Caco-2 (cell line): Measurements from ENCODE around the gene TPH2. TPM values are rescaled to one million over a fixed set of nuclear protein-coding genes. Genes with fewer than 3 reads are reported as not detected.

ENCODE experiments used
- BruUV-seq: library from RNA; stranded (reverse); fragments of 400-500 nt; replicated peaks from 2 replicates; lab custom pipeline; 2021; lab: Mats Ljungman, UMichigan
- CTCF ChIA-PET: fragments of 300-600 bp; sonication (Branson Sonifier 250); formaldehyde crosslinking; loops from one replicate; lab custom pipeline; 2022; ENCODE audit warnings: antibody characterized with exemption; lab: Charles Lee
- POLR2A ChIA-PET: fragments of 300-600 bp; sonication (Branson Sonifier 250); formaldehyde crosslinking; loops from one replicate; lab custom pipeline; 2022; ENCODE audit warnings: antibody characterized with exemption; lab: Charles Lee
- DNase-seq, 2 experiments: peaks; one replicate each; pipeline versions ENCODE4 v3.0.0 to v3.0.0-alpha.2; 2020 to 2022
- H3K27me3 ChIP-seq: replicated peaks from 2 replicates; pipeline ENCODE4 v1.6.0; 2011; ENCODE audit warnings: low read length; ENCODE audit not compliant: control insufficient read depth, insufficient read depth
- H3K36me3 ChIP-seq: 2 replicates; pipeline ENCODE4 v1.5.1; 2011; ENCODE audit warnings: low read length; ENCODE audit not compliant: control insufficient read depth, insufficient read depth
- H3K4me1 ChIP-seq: fragments of 250-450 bp; sonication (Bioruptor Pico); 2 replicates; pipeline ENCODE4 v1.5.1; 2020; ENCODE audit warnings: mild to moderate bottlenecking
- H3K4me3 ChIP-seq: 2 replicates; pipeline ENCODE4 v1.5.1; 2011; ENCODE audit warnings: low read depth, mild to moderate bottlenecking, control low read depth, low read length
- H3K9me3 ChIP-seq: fragments of 250-450 bp; sonication (Bioruptor Pico); 2 replicates; pipeline ENCODE4 v1.5.1; 2020; ENCODE audit warnings: mild to moderate bottlenecking, moderate library complexity
- H3K27ac Mint-ChIP-seq: one replicate; pipeline ENCODE4 v1.8.0; 2022; ENCODE audit warnings: mixed read lengths; ENCODE audit not compliant: unreplicated experiment
- H3K27me3 Mint-ChIP-seq: one replicate; pipeline ENCODE4 v1.8.0; 2022; ENCODE audit warnings: mixed read lengths; ENCODE audit not compliant: insufficient read depth, unreplicated experiment
- H3K36me3 Mint-ChIP-seq: one replicate; pipeline ENCODE4 v1.8.0; 2022; ENCODE audit warnings: mild to moderate bottlenecking, mixed read lengths; ENCODE audit not compliant: insufficient read depth, unreplicated experiment
- H3K4me1 Mint-ChIP-seq: one replicate; pipeline ENCODE4 v1.8.0; 2022; ENCODE audit warnings: low read depth, mixed read lengths; ENCODE audit not compliant: unreplicated experiment
- H3K4me3 Mint-ChIP-seq: one replicate; pipeline ENCODE4 v1.8.0; 2022; ENCODE audit warnings: mild to moderate bottlenecking, moderate library complexity, mixed read lengths; ENCODE audit not compliant: unreplicated experiment
- H3K9me3 Mint-ChIP-seq: one replicate; pipeline ENCODE4 v1.8.0; 2022; ENCODE audit warnings: mixed read lengths; ENCODE audit not compliant: unreplicated experiment
- intact Hi-C: fragments of 100-400 bp; cut with micrococcal nuclease; formaldehyde crosslinking; loops from one replicate; pipeline ENCODE4 v1.10.0; 2022; ENCODE audit not compliant: unreplicated experiment
- total RNA-seq: library from RNA; stranded (reverse); gene quantifications from 2 replicates; pipeline ENCODE4 v1.2.3, GENCODE V29; 2022
- TF ChIP-seq, protein P1 (sequence below), 2 experiments: fragments of 200-600 bp in 1 of 2; IDR thresholded peaks; 1 replicate in 1 of 2; 2 replicates in 1 of 2; pipeline versions ENCODE4 v1.5.1 to v1.8.0; 2011 to 2022; ENCODE audit warnings: antibody characterized with exemption in 1 of 2, control low read depth in 1 of 2, inconsistent platforms in 1 of 2, low read depth in 1 of 2, low read length in 1 of 2, mild to moderate bottlenecking in 1 of 2, moderate library complexity in 1 of 2; ENCODE audit not compliant: insufficient read depth in 1 of 2, severe bottlenecking in 1 of 2, unreplicated experiment in 1 of 2

Gene TPH2
- total RNA-seq, 1 experiment from 2014 or later = not detected

DNA sequence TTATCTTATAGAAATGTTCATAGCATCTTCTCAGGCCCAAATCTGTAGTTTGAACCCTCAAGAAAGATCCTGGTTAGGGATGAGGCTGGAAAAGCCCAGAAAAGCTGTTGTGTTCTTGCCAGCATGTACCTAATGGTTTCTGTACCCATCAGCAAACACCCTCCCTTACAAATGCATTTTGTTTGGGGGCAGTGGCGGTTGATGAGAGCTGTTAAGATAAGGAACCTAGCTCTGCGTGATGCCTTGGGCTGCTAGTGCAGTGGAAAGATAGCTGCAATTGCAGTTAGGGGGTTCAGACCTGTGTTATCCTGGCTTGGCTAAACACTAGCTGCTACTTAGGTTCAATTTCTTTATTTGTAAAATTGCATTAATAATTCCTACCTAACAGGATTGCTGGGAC, 3.6 kb downstream of the TPH2 start:
- POLR2A ChIA-PET = no interaction called here
- Mint-ChIP-seq H3K9me3 (no peaks in the 10 kb centered on the region), H3K4me3 (no peak overlapping the region), H3K4me1 (no peaks in the 10 kb centered on the region), H3K36me3 (no peaks in the 10 kb centered on the region), H3K27me3 (peaks cover 12% of the 10 kb centered on the region), H3K27ac (no peak overlapping the region)
- CTCF ChIA-PET = no interaction called here
- no peaks in the 10 kb centered on the region for H3K27me3 ChIP-seq
- no peak for DNase-seq
- H3K4me1 ChIP-seq = no peaks in the 10 kb centered on the region
- H3K4me3 ChIP-seq = no peak overlapping the region
- TF ChIP-seq, protein P1, sequence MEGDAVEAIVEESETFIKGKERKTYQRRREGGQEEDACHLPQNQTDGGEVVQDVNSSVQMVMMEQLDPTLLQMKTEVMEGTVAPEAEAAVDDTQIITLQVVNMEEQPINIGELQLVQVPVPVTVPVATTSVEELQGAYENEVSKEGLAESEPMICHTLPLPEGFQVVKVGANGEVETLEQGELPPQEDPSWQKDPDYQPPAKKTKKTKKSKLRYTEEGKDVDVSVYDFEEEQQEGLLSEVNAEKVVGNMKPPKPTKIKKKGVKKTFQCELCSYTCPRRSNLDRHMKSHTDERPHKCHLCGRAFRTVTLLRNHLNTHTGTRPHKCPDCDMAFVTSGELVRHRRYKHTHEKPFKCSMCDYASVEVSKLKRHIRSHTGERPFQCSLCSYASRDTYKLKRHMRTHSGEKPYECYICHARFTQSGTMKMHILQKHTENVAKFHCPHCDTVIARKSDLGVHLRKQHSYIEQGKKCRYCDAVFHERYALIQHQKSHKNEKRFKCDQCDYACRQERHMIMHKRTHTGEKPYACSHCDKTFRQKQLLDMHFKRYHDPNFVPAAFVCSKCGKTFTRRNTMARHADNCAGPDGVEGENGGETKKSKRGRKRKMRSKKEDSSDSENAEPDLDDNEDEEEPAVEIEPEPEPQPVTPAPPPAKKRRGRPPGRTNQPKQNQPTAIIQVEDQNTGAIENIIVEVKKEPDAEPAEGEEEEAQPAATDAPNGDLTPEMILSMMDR (IDR thresholded peaks at IDR 0.05; ENCODE audit: insufficient read depth in 1 of 2, low read depth in 1 of 2, low read length in 1 of 2, severe bottlenecking in 1 of 2, unreplicated experiment in 1 of 2) = no peak
- no peaks in the 10 kb centered on the region for H3K9me3 ChIP-seq
- no TSS peak for BruUV-seq
- no peaks in the 10 kb centered on the region for H3K36me3 ChIP-seq
- intact Hi-C loops = no loop called here

DNA sequence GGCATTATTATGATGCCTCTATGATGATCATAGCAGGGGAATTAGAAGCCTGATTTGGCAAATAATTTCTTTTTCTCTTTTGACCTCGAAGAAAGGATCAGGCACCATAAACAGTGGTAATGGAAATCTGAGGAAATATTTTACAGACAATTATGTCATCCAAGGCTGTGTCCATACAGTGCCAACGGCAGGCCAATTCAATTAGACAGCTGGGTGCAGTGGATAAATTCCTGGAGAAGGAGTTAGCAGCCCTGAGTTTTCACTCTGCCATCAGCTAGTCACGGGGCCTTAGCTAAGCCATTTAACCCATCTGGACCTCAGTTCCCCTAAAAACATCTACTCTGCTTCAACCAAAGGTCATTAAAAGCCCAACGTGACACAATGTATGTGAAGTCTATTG, 4.1 kb downstream of the TPH2 start:
- no peaks in the 10 kb centered on the region for H3K9me3 Mint-ChIP-seq
- H3K4me3 Mint-ChIP-seq = no peak overlapping the region
- TF ChIP-seq, protein P1 (IDR thresholded peaks at IDR 0.05; ENCODE audit: insufficient read depth in 1 of 2, low read depth in 1 of 2, low read length in 1 of 2, severe bottlenecking in 1 of 2, unreplicated experiment in 1 of 2) = no peak
- ChIA-PET CTCF (no interaction called here), POLR2A (no interaction called here)
- no peaks in the 10 kb centered on the region for H3K9me3 ChIP-seq
- H3K36me3 ChIP-seq = no peaks in the 10 kb centered on the region
- no peak overlapping the region for H3K27ac Mint-ChIP-seq
- BruUV-seq = no TSS peak
- H3K4me3 ChIP-seq = no peak overlapping the region
- DNase-seq = no peak
- no peaks in the 10 kb centered on the region for H3K27me3 ChIP-seq
- H3K4me1 Mint-ChIP-seq = no peaks in the 10 kb centered on the region
- H3K36me3 Mint-ChIP-seq = no peaks in the 10 kb centered on the region
- H3K27me3 Mint-ChIP-seq = peaks cover 12% of the 10 kb centered on the region
- no peaks in the 10 kb centered on the region for H3K4me1 ChIP-seq
- intact Hi-C loops = no loop called here

DNA sequence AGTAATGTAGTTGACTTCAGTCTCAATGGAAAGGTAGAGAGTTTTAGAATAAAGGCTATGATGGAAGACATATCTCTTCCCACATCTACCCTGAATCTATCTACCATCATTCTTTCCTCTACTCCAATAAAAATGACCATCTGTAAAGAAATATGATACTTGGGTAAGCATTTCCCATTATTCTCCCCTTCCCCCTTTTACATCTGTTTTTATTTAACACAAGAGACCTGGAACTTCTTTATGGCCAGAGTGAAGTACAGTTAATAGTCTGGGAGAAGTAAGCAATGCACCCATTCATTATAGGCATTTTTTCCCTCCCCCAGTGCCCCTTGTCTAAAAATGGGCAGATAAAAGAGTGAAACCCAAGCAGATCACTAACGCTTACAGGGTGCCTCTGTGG, 6.5 kb downstream of the TPH2 start:
- CTCF ChIA-PET = no interaction called here
- no peak overlapping the region for H3K4me3 Mint-ChIP-seq

More for the DNA sequence above, 6.5 kb downstream of the TPH2 start:
- H3K36me3 ChIP-seq = no peaks in the 10 kb centered on the region
- no peak overlapping the region for H3K4me3 ChIP-seq
- no peaks in the 10 kb centered on the region for H3K4me1 ChIP-seq
- no peaks in the 10 kb centered on the region for H3K9me3 Mint-ChIP-seq
- H3K27me3 ChIP-seq = no peaks in the 10 kb centered on the region
- no peak overlapping the region for H3K27ac Mint-ChIP-seq
- intact Hi-C loops = no loop called here
- TF ChIP-seq, protein P1 (IDR thresholded peaks at IDR 0.05; ENCODE audit: insufficient read depth in 1 of 2, low read depth in 1 of 2, low read length in 1 of 2, severe bottlenecking in 1 of 2, unreplicated experiment in 1 of 2) = no peak
- BruUV-seq = no TSS peak
- no peaks in the 10 kb centered on the region for H3K9me3 ChIP-seq
- no peak for DNase-seq
- POLR2A ChIA-PET = no interaction called here
- no peaks in the 10 kb centered on the region for H3K36me3 Mint-ChIP-seq
- H3K4me1 Mint-ChIP-seq = no peaks in the 10 kb centered on the region
- peaks cover 12% of the 10 kb centered on the region for H3K27me3 Mint-ChIP-seq
